PC-3 (cell line): ENCODE results near the gene USF3.

Experiments used
- CTCF ChIP-seq: fragments of 300-600 bp; sonication (generic); conservative IDR thresholded peaks from 2 replicates; pipeline ENCODE4 v1.5.1; 2017; ENCODE audit warnings: antibody characterized with exemption, low read depth, mild to moderate bottlenecking, low read length
- EZH2phosphoT487 ChIP-seq: fragments of 300-600 bp; sonication (generic); IDR thresholded peaks from 2 replicates; pipeline ENCODE4 v1.6.1; 2018; ENCODE audit warnings: mild to moderate bottlenecking, antibody characterized with exemption, low read length, borderline replicate concordance

- TF ChIP-seq CTCF (no peak), EZH2phosphoT487 (no peak)
Observed at GRCh38 chr3:113673593-113673992, 22.8 kb downstream of the USF3 start.
